Omental fat pad (tissue), 4 donors: ENCODE measurements around the gene PHF12. TPM values are rescaled to one million over a fixed set of nuclear protein-coding genes. Genes with fewer than 3 reads are reported as not detected.
"Not testable (repeated sequence)": the region's sequence is repeated elsewhere in the genome, so short reads cannot be mapped to it uniquely, and the experiment has no call there.

ENCODE experiments used
- ATAC-seq: fragments of 150-250 bp; one replicate; pipeline ENCODE4 v1.9.1; 2016; ENCODE audit warnings: mild to moderate bottlenecking, moderate library complexity; ENCODE audit not compliant: low FRiP score
- DNase-seq: peaks from one replicate; pipeline ENCODE4 v3.0.0-alpha.2; 2019; ENCODE audit warnings: low spot score
- CTCF ChIP-seq, 3 donors: fragments of 450-650 bp; IDR thresholded peaks; one replicate each; pipeline ENCODE4 v1.5.1; 2016 to 2017; ENCODE audit warnings: antibody characterized with exemption in 3 of 3, mild to moderate bottlenecking in 3 of 3, moderate library complexity in 2 of 3
- total RNA-seq, 4 donors: library from RNA; depleted of rRNA; stranded (reverse); fragments of >200 nt; gene quantifications; one replicate each; pipeline ENCODE4 v1.1.0, GENCODE V29; 2016

PHF12 gene
- total RNA-seq, 4 donors from 2014 or later: 15.6 to 47.1 (median 27.6) TPM

- TF ChIP-seq CTCF (IDR thresholded peaks at IDR 0.05): no peak
- ATAC-seq (no peak), DNase-seq (no peak)
Measured at GRCh38 chr17:28904800-28905199, 46.5 kb downstream of the PHF12 start.

DNA sequence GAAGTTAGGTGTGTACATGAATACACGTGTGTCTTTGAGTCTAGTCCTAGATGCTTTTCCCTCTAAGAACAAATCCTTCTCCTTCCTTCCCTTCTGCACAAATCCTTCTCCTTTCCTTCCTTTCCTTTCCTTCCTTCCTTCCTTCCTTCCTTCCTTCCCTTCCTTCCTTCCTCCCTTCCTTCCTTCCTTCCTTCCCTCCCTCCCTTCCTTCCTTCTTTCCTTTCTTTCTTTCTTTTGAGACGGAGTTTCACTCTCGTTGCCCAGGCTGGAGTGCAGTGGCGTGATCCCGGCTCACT, 47.8 kb downstream of the PHF12 start:
- DNase-seq: not testable (repeated sequence)

GRCh38 chr17:28902819-28903545, 48.3 kb downstream of the PHF12 start, which contains the start of gene DHRS13:
DHRS13 (minus strand) TSS chr17:28903079; CDS start chr17:28902944, 135 bp downstream.
- ATAC-seq: peak; percentile 92

More for the DNA sequence above, 47.8 kb downstream of the PHF12 start:
- ATAC-seq: not testable (repeated sequence)

GRCh38 chr17:28901866-28902818, 49.2 kb downstream of the PHF12 start:
- DNase-seq (peak; percentile 34), ATAC-seq (peak; percentile 67)
- no peak for TF ChIP-seq CTCF (IDR thresholded peaks at IDR 0.05)

More at GRCh38 chr17:28902819-28903545, 48.3 kb downstream of the PHF12 start, which contains the start of gene DHRS13:
- DNase-seq: peak; percentile 71
- peak in 2 of 3 donors; percentile 69 to 88 for TF ChIP-seq CTCF (IDR thresholded peaks at IDR 0.05)

- no peak for TF ChIP-seq CTCF (IDR thresholded peaks at IDR 0.05)
- DNase-seq: no peak
Measured at GRCh38 chr17:28900986-28901726, 50.2 kb downstream of the PHF12 start.

DNA sequence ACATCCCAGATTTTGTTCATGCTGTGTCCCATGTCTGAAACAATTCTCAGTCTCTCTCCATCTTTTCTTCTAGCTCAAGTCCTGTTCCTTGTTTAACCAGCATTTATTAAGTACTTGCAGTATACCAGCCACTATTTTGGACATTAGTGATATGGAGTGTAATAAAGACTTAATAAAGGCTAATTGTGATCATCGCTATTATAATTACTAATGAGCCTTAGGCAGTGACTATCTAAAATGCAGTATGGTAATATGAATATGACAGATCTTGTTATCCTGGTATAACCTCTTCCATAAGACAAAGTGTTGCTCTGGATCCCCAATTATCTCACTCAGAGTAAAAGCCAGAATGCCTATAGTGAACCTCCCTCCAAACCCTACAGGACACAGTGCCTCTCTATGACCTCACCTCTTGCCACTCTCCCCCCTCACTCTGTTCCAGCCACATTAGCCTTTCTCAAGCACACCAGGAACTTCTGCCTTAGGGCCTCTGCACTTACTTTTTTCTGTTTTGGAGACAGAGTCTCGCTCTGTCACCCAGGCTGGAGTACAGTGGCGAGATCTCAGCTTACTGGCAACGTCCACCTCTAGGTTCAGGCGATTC, 52.0 kb downstream of the PHF12 start:
- no peak for ATAC-seq
- TF ChIP-seq CTCF (IDR thresholded peaks at IDR 0.05): no peak
- no peak for DNase-seq

More at GRCh38 chr17:28900986-28901726, 50.2 kb downstream of the PHF12 start:
- ATAC-seq: no peak
